ENCODE data around the gene KCNK3. TPM values are rescaled to one million over a fixed set of nuclear protein-coding genes. Genes with fewer than 3 reads are reported as not detected.

Gene KCNK3
- total RNA-seq, 1 donor: under 0.01 TPM

- peak in 1 of 3 donors; percentile 41 for DNase-seq (ENCODE audit: low read depth in 2 of 3, low spot score in 2 of 3)
Observed at GRCh38 chr2:26770986-26771586, 78.6 kb downstream of the KCNK3 start.

- DNase-seq (ENCODE audit: low read depth in 2 of 3, low spot score in 2 of 3): peak in 1 of 3 donors; percentile 59
Observed at GRCh38 chr2:26772064-26773001, 79.8 kb downstream of the KCNK3 start.

GRCh38 chr2:26776195-26776800, 83.8 kb downstream of the KCNK3 start:
- no peak for DNase-seq (ENCODE audit: low read depth in 2 of 3, low spot score in 2 of 3)

GRCh38 chr2:26778098-26778497, 85.6 kb downstream of the KCNK3 start:
- no peak for DNase-seq (ENCODE audit: low read depth in 2 of 3, low spot score in 2 of 3)

GRCh38 chr2:26778507-26778906, 86.0 kb downstream of the KCNK3 start:
- no peak for DNase-seq (ENCODE audit: low read depth in 2 of 3, low spot score in 2 of 3)

- DNase-seq (ENCODE audit: low read depth in 2 of 3, low spot score in 2 of 3): no peak
Observed at GRCh38 chr2:26780203-26780760, 87.8 kb downstream of the KCNK3 start.

Small RNA genes lying within 50 kb of the gene (small RNA-seq; reads per million reads assigned to genes)
- gene AC015977.1: not detected

Other genes with a start within 250 kb of the KCNK3 start
- gene OTOF, start 214.6 kb upstream of the KCNK3 start, total RNA-seq: 0.27 TPM
- gene CIB4, start 51.4 kb upstream of the KCNK3 start, total RNA-seq: not detected
- 14.3 TPM for gene SLC35F6, start 71.6 kb downstream of the KCNK3 start, total RNA-seq
- gene CENPA, start 93.3 kb downstream of the KCNK3 start, total RNA-seq: 0.81 TPM
- not detected for gene DPYSL5, start 155.4 kb downstream of the KCNK3 start, total RNA-seq

All from hematopoietic multipotent progenitor cell (in vitro differentiated cells).